Mucosa of rectum (tissue), 2 donors: Measurements from ENCODE around the gene VDR.

ENCODE experiments used
- H3K27ac ChIP-seq, 2 donors: one replicate each; pipeline ENCODE4 v1.7.0; 2013; ENCODE audit warnings: inconsistent platforms in 2 of 2, low read depth in 2 of 2, low read length in 2 of 2
- H3K27me3 ChIP-seq, 2 donors: one replicate each; pipeline ENCODE4 v1.7.0; 2013; ENCODE audit warnings: low read length in 2 of 2; ENCODE audit not compliant: control insufficient read depth in 2 of 2, insufficient read depth in 2 of 2
- H3K36me3 ChIP-seq, 2 donors: one replicate each; pipeline ENCODE4 v1.7.0; 2013; ENCODE audit warnings: low read length in 2 of 2; ENCODE audit not compliant: control insufficient read depth in 2 of 2, insufficient read depth in 2 of 2
- H3K4me1 ChIP-seq, 2 donors: one replicate each; pipeline ENCODE4 v1.7.0; 2013; ENCODE audit warnings: low read length in 2 of 2, mild to moderate bottlenecking in 1 of 2; ENCODE audit not compliant: control insufficient read depth in 2 of 2, insufficient read depth in 2 of 2
- H3K4me3 ChIP-seq, 2 donors: one replicate each; pipeline ENCODE4 v1.7.0; 2013; ENCODE audit warnings: low read length in 2 of 2
- H3K9ac ChIP-seq, 2 donors: one replicate each; pipeline ENCODE4 v1.7.0; 2013; ENCODE audit warnings: low read length in 2 of 2, low read depth in 1 of 2, mild to moderate bottlenecking in 1 of 2
- H3K9me3 ChIP-seq, 2 donors: one replicate each; pipeline ENCODE4 v1.7.0; 2013; ENCODE audit warnings: low read length in 2 of 2; ENCODE audit not compliant: control insufficient read depth in 2 of 2
- donor health status: healthy.
- donor health status: Normal muscosa, but diverticular disease.

VDR gene

DNA sequence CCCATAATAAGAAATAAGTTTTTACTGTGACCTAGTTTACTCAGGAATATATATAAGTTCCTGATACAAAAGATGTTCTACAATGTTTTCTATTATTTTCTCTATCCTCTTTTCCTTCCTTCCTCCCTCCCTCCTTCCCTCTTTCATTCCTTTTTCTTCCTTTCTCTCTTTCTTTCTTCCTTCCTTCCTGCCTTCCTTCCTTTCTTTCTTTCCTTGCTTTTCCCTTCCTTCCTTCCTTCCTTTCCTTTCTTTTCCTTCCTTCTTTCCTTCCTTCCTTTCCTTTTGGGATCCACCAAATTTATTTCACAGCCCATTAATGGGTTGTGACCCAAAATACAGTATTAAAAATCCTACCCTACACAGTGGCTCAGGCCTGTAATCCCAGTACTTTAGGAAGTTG, 3.9 kb upstream of the VDR start:
- Histone ChIP-seq H3K9me3 (no peaks in the 10 kb centered on the region), H3K9ac (peak overlapping the region in 1 of 2 donors; percentile 13), H3K27me3 (no peaks in the 10 kb centered on the region), H3K27ac (peak overlapping the region; percentile 76 to 84), H3K4me1 (peaks cover 25 to 74% of the 10 kb centered on the region in 2 donors), H3K4me3 (no peak overlapping the region), H3K36me3 (no peaks in the 10 kb centered on the region)

DNA sequence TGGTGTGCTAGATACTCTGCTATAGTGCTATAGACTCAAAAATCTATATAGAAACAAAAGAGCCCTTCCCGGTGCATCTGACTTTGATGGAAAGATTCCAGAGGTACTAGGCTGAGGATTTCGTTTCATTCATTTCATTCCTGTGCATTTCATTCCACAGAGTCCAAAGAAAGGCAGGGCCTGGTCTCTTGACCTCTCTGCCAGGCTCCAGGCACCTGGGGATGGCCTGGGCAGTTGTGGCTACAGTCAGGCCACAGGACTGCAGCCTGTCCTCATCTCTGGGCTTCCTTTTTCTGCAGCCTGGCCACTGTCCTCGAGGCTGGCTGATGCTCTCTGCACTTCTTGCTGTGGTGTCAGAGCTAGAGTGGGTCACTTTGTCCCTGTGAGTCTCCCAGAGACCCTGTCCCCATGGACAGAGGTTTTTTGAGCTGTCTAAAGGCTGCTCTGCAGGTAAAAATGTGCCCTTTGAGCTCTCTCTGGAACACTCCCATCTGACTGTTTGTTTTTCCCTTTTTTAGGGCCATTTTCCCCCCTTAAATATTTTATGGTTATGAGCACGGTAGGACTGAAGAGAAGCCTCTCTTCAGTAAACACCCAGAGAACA, 3.2 kb upstream of the VDR start:
- Histone ChIP-seq H3K4me1 (peaks cover 33 to 79% of the 10 kb centered on the region in 2 donors), H3K9ac (peak overlapping the region in 1 of 2 donors; percentile 50), H3K36me3 (no peaks in the 10 kb centered on the region), H3K27me3 (no peaks in the 10 kb centered on the region), H3K27ac (peak overlapping the region; percentile 76 to 84), H3K4me3 (peak overlapping the region in 1 of 2 donors; percentile 6), H3K9me3 (no peaks in the 10 kb centered on the region)

DNA sequence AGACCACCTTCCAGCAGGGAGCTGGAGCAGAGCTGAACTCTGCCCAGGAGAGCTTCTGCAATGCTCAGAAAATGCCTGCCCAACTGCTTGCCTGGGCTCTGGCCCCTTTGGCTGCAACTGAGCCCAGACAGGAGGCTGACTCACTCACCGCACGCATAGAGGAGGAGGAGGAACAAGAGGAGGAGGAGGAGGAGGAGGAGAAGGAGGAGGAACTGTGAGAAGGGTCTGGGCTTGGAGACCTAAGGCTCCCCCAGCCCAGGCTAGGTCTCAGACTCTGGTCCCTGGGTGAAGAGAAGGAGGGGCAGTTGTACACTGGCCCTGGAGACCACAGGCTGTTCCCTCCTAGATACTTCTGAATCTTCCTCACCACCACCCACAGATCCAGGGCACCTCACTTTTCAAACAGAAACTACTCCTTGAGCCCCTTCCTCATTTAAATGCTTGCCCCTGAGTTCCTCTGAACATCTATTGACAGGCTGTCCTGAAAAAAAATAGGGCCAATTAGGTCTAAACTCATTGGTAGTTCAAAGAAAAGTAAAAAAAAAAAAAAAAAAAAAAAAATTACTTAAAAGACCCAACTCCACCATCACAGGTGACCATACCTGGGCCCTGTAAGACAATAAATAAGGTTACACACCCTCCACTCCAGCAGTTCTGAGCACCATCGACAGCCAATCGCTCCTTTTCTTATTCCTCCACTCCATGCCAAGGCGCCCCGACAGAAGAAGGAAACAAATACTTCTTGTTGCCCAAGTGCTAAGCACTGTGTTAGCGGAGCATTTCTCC, 674 bp downstream of the VDR start:
- no peaks in the 10 kb centered on the region for H3K9me3 ChIP-seq
- H3K27ac ChIP-seq: peak overlapping the region; percentile 91 to 96
- H3K4me1 ChIP-seq: peaks cover 60 to 84% of the 10 kb centered on the region in 2 donors
- H3K9ac ChIP-seq: peak overlapping the region; percentile 83 to 94
- H3K36me3 ChIP-seq: peaks cover 3 to 6% of the 10 kb centered on the region in 2 donors
- peaks cover 2 to 3% of the 10 kb centered on the region in 2 donors for H3K27me3 ChIP-seq
- H3K4me3 ChIP-seq: peak overlapping the region; percentile 70 to 90

DNA sequence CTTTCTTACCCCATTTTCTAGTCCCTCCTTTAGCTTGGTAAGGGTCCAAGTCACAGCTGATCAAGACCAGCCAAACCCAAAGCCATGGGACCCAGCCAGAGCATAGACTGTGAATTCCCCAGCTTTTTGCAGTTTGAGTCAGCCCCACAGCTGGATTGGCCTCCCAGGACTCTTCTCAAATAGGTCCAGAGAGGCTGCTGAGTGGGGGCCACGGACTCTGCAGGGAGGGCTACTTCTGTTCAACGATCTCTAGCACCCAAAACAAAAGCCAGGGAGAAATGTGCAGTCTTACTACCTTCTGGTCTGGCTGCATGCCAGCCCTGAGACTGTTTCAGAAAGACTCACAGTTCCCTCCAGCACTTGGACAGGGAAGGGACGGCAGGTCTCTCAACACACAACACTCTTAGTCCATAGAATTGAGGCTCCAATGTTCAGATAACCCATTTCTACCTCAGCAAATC, 1.6 kb downstream of the VDR start:
- no peaks in the 10 kb centered on the region for H3K9me3 ChIP-seq
- H3K9ac ChIP-seq: peak overlapping the region; percentile 83 to 94
- peak overlapping the region; percentile 70 to 90 for H3K4me3 ChIP-seq
- peaks cover 62 to 80% of the 10 kb centered on the region in 2 donors for H3K4me1 ChIP-seq
- peak overlapping the region; percentile 91 to 96 for H3K27ac ChIP-seq
- peaks cover 2 to 3% of the 10 kb centered on the region in 2 donors for H3K27me3 ChIP-seq
- H3K36me3 ChIP-seq: peaks cover 4 to 16% of the 10 kb centered on the region in 2 donors

DNA sequence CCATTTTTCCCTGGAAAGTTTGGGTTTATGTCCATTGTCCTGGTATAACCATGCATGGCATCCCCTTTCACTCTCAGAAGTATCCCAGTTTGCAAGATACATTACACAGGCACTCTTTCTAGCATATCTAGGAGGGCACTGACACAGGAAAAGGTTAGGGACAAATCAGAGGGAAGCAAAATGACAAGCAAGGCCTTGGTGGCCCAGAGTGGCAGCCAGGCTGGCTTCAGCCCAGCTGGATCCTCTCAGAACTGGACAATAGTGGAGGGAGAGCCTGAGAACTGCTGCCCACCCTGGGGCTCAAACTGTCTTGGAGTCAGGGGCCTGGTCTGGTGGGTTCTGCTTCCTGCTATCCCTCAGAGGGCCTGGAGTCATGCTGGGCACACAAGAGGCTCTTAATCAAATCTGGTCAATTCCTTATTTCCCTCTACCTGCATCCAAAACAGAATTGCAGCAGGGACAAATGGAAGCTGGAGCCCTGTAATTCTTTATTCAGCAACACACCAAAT, 2.6 kb downstream of the VDR start:
- Histone ChIP-seq H3K36me3 (peaks cover 4 to 16% of the 10 kb centered on the region in 2 donors), H3K4me1 (peaks cover 59 to 80% of the 10 kb centered on the region in 2 donors), H3K27me3 (peaks cover 2 to 3% of the 10 kb centered on the region in 2 donors), H3K4me3 (peak overlapping the region; percentile 70 to 90), H3K27ac (peak overlapping the region; percentile 91 to 96), H3K9ac (peak overlapping the region; percentile 83 to 94), H3K9me3 (no peaks in the 10 kb centered on the region)

DNA sequence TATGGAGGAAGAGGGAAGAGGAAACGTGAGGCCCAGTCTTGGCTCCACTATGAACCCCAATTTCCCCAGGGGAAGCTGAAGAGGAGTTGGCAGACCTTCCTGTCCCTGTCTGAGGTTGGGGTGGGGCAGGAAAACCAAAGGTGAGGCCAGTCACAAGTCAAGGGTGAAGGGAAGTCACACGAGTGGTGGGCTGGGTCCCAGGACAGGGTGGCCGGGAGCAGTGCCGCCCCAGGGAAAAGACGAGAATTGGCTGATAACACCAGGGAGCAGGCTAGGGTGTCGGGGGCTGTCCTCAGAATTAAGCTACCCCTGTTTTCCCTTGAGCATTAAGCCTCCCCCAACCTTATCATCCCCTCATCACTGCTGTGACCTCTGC, 3.1 kb downstream of the VDR start:
- Histone ChIP-seq H3K9ac (peak overlapping the region; percentile 83 to 94), H3K27ac (peak overlapping the region; percentile 91 to 96), H3K4me1 (peaks cover 61 to 85% of the 10 kb centered on the region in 2 donors), H3K27me3 (peaks cover 2 to 3% of the 10 kb centered on the region in 2 donors), H3K9me3 (no peaks in the 10 kb centered on the region), H3K4me3 (peak overlapping the region; percentile 70 to 90), H3K36me3 (peaks cover 4 to 16% of the 10 kb centered on the region in 2 donors)

DNA sequence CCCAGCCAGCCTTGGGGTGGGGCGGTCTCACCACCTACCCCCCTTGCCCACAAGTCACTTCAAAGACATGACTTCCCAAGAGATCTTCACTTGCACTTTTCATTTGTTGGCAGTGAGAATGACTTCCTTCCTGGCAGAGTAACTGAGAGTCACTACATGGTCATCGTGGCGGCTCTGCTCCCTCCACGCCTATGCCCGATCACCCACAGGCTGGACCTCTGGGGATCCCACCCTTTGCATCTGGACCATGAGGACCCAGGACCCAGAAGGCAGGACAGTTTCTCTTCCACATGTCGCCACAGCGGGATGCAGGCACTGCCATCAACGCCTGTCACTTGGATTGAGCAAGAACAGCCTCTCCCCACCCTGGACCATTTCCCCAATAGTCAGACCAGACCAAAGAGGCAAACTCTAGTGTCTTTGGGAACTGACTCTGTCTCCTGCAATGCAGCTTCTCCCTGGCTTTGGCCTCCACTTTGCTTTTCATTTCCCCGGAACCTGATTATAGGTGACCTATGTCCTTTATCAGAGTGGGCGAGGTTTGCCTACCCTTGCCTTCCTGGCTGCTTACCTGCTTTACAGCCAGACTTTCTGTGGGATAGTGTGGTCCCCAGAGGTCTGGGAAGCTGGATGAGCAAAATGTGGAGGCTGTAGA, 3.6 kb downstream of the VDR start:
- no peaks in the 10 kb centered on the region for H3K9me3 ChIP-seq
- H3K27me3 ChIP-seq: peaks cover 2 to 3% of the 10 kb centered on the region in 2 donors
- peak overlapping the region; percentile 83 to 94 for H3K9ac ChIP-seq
- peak overlapping the region; percentile 91 to 96 for H3K27ac ChIP-seq
- H3K4me3 ChIP-seq: peak overlapping the region; percentile 70 to 90
- H3K36me3 ChIP-seq: peaks cover 4 to 16% of the 10 kb centered on the region in 2 donors
- peaks cover 66 to 86% of the 10 kb centered on the region in 2 donors for H3K4me1 ChIP-seq

DNA sequence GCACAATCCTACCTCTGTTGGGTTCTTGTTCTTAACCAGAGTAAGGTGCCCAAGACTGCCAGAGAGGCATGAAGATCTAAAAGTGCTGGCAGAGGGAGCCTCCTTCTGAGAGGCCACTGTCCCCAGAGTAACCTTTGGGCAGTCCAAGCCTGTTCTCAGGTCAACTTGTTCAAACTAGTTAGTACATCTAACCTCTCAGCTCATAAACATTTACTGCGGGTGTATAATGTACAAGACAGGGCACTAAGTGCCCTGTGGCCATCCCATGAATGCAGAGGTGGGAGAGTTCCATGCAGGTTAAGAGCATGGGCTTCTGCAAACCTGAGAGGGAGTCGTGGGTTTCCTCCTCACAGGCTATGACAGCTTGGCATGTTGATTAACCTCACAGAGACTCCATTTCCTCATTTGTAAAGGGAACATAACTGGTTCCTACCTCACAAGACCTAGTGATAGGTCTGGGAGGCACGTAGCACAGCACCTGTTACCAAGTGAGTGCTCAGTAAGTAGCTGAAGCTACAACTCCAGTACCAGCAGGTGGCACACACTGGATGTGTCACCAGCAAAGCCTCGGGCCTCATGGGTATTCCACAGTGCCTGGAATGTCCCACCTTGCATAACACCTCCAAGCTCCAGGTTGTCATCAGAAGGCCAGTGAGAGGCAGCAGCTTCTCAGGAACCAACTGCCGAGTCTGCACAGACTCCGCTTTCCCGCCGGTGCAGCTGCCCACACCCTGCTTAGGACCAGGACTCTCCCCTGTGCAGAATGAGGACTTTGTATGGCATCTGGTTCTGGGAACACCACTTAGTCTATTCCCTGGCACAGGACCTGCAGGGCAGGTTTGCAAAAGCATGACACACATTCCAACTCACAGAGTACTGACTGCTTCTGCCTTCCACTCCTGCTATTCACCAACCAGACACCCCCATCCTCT, 4.4 kb downstream of the VDR start:
- Histone ChIP-seq H3K9ac (peak overlapping the region; percentile 83 to 94), H3K27ac (peak overlapping the region; percentile 91 to 96), H3K27me3 (peaks cover 2 to 3% of the 10 kb centered on the region in 2 donors), H3K36me3 (peaks cover 4 to 16% of the 10 kb centered on the region in 2 donors), H3K9me3 (no peaks in the 10 kb centered on the region), H3K4me3 (peak overlapping the region; percentile 70 to 90), H3K4me1 (peaks cover 74 to 86% of the 10 kb centered on the region in 2 donors)

DNA sequence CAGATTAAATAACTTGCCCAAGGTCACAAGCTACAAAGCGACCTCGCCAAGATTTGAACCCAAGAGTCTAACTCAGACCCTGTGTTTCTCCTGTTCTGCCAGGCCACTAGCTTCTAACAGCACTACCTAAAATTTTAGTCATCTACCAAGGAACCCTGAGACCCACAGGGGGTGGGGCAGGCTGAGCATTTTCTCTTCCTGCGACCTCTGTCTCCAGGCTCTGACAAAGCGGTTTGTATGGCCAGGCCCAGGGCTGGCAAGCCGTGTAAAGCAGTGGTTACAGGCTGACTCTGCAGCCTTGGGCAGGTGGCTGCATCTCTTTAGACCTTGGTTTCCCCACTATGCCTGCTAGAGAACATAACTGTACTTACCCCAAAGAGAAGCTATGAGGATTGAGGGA, 5.3 kb downstream of the VDR start:
- Histone ChIP-seq H3K27ac (peak overlapping the region; percentile 91 to 96), H3K9me3 (no peaks in the 10 kb centered on the region), H3K4me1 (peaks cover 80 to 91% of the 10 kb centered on the region in 2 donors), H3K4me3 (peak overlapping the region; percentile 0 to 90), H3K9ac (peak overlapping the region; percentile 36 to 83), H3K36me3 (peaks cover 4 to 16% of the 10 kb centered on the region in 2 donors), H3K27me3 (peaks cover 2 to 3% of the 10 kb centered on the region in 2 donors)
